RPMI7951 (cell line): ENCODE results near the gene CASR. TPM values are rescaled to one million over a fixed set of nuclear protein-coding genes. Genes with fewer than 3 reads are reported as not detected.

Source experiments
- DNase-seq: peaks from one replicate; pipeline ENCODE4 v3.0.0-alpha.2; 2012; ENCODE audit warnings: low read depth
- total RNA-seq: library from RNA; depleted of rRNA; stranded (reverse); fragments of >200 nt; shearing (Covaris generic); gene quantifications from 2 replicates; pipeline ENCODE4 v1.2.3, GENCODE V29; 2014; rRNA removed

Gene CASR
- total RNA-seq, 1 experiment from 2014 or later: not detected

GRCh38 chr3:122306622-122306953, 123.1 kb downstream of the CASR start:
- no peak for DNase-seq

DNA sequence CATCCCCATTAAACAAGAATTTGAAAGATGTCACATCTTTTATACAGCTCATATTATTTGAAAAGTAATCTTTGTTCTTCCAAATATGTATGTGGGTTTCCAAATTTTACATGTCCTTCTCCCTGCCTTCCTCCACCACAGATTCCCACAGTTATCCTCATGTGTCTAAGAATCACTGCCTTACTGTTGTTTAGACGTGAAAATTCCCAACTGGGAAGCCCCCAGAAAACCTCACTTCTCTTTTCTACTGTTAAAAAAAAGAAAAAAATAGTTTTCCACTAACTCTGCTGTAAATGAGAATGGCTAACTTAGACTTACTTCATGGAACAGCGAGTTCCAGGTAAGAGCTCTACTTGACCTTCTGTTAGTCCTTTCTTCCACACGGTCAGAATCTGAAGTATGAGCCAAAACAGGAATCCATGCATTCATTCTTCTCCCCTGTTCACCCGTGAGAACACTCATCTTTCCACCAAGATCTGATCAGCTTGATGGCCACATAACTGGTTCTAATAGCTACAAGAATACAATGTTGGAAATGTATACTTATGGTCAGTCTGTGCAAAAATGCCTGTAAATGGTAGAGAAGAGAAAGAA, 123.7 kb downstream of the CASR start:
- DNase-seq: no peak

DNA sequence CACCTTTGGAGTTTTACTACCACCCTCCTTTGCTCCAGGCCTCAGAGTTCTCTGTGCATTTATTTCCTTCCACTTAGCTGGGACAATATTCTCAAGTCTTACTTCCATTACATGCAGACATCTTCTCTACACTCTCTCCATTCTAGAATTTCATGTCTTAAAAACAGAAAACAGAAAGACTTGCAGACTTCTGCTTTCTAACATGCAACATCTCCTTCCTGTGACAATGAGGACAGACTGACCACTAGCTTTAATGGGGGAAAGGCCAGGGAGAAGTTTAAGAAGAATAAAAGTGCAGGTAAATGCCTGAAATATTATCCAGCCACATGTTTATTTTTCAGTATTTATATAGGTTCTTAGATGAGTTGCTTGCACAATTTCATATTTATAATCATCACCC, 124.5 kb downstream of the CASR start:
- no peak for DNase-seq

DNA sequence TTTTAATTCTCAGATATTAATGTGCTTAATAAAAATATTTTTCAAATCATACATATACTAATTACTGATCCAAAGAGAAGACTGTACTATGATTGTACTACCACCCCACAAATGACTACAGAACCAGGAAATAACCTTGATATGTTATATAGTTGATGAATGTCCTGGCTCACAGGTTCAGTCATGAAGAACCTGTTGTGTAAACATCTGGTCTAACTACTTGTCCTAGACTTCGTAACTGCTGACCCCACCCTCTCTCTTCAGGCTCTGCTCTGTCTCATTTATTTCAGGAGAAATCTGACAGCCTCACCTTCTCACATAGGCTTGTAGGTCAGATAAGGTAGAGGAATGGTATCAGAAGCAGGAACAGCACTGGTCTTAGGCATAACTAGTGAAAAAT, 126.9 kb downstream of the CASR start:
- DNase-seq: no peak

GRCh38 chr3:122312826-122313225, 129.4 kb downstream of the CASR start:
- DNase-seq: no peak

DNA sequence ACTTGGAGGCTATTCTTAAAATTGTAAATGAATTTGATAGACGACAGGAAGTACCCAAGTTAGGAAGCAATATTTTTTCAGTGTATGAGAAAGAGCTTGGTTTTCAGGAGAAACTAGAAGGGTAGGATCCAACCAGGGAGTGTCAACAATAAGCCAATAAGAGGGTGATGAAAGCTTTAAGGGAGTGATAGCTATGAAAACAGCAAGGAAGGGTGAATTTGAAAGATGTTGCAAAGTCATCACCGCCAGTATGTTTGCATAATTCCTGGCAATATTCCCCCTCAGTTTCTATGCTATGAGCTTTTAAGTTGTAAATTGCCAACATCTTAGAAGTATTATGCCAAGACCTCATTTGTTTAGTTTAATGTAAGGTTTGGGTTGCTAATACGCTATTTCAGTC, 129.8 kb downstream of the CASR start:
- DNase-seq: no peak

DNA sequence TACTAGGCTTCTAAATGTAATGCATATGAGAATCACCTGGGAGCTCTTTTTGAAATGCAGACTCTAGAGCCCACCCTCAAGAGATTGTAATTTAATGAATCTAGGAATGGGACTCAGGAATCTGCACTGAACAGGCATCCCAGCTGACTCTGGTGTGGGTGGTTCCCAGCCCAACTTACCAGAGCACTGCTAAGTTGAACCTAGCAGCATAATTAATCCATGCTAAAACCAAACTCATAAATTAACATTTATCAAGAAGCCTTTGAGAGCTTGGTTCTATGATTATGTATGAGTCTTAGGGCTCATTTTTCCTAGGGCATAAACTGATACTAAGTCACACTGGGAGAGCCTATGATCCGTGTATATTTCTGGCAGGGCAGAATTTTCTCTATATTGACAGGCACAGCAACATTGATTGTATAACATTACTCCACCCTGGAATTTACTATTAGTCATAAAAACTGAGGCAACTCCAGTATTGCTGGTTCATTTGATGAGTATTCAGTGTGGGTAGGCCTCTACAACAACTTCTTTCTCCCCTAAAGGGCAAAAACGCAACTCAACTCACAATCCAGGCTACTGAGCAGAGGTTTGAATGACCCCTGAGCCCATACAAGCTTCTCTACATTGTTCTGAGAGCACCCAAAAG, 130.9 kb downstream of the CASR start:
- DNase-seq: no peak

DNA sequence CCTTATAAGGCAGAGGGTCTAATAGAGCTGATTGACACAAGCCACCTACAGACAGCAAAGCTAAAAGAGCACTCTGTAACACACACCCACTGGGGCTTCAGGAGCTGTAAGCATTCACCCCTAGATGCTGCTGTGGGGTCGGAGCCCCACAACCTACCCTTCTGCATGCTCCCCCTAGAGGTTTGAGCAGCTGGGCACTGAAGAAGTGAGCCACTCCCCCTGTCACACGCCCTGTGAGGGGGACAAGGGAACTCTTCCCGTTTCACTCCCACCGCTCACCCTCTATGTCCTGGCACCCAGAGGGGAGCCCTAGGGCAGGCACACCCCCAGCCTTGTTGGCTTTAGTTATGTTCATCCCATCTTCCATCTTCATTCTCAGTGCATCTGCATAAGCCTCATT, 132.2 kb downstream of the CASR start:
- DNase-seq: no peak

DNA sequence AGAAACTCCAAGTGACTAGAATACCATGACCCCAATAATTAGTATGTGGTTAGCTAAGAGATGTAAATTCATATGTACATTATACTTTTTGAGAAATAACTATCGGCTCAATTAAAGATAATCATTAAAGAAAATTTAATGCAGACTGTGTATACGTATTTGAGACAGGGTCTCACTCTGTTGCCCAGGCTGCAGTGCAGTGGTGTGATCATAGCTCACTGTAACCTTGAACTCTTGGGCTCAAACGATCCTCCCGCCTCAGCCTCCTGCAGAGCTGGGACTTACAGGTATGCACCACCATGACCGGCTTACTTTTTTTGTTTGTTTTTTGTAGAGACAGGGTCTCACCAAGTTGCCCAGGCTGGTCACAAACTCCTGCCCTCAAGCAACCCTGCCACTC, 132.9 kb downstream of the CASR start:
- DNase-seq: no peak

- no peak for DNase-seq
Measured at GRCh38 chr3:122318620-122319019, 135.2 kb downstream of the CASR start.

- no peak for DNase-seq
Measured at GRCh38 chr3:122322095-122323075, 138.9 kb downstream of the CASR start.

DNA sequence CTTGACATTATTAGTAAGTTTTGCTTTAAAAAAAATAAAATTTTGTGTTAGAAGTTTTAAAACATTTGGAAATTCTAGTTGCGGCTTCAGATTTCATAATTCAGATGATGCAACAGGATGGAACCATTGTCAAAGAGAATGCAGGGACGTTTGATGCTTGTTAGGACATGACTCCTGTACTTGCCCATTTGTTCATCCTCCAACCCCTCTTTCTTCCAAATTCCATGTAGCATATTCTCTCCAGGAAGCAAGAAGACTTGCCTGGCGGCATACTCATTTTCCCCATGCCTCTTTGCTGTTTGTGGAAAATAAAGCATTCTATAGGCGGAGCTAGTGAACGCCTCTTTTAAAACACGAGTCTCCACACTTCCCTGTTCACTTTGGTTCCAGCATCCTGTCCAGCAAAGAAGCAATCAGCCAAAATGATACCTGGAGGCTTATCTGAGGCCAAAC, 141.4 kb downstream of the CASR start, which contains the start of gene CSTA:
CSTA (plus strand) TSS at position 378 of the 453 bp plus-strand sequence; CDS start at position 423, 45 bp downstream.
- DNase-seq: no peak

GRCh38 chr3:122325769-122326168, 142.3 kb downstream of the CASR start:
- no peak for DNase-seq

- DNase-seq: no peak
Measured at GRCh38 chr3:122331886-122332285, 148.4 kb downstream of the CASR start.

DNA sequence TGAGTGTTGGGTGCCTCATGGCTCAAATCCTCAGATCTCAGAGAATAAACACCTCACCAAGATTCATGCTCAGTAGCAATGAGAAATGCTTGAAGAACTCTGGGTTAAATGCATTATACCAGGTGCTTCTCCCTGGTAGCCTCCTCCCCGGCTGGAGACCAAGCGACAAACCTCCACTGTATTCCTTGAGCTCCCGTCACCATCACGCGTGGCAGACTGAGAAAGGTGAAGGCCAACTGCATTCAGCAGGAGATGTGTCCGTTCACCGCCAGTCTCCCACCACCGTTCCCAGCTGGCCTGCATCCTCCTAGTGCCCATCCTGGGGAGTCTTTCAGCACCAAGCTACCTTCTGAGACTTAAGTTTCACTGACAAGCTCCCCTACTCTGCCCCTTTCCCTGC, 149.1 kb downstream of the CASR start:
- no peak for DNase-seq

Other genes with a start within 250 kb of the CASR start
- gene ILDR1, start 161.4 kb upstream of the CASR start, total RNA-seq: not detected in 2 replicates
- gene CD86, start 128.3 kb upstream of the CASR start, total RNA-seq: not detected in 2 replicates
- 0.72 and 0.78 TPM in 2 replicates for gene CSTA, start 141.6 kb downstream of the CASR start, total RNA-seq
- 66.8 and 99.6 TPM in 2 replicates for gene MIX23, start 199.6 kb downstream of the CASR start, total RNA-seq
- 72.1 and 87.6 TPM in 2 replicates for gene FAM162A, start 200.5 kb downstream of the CASR start, total RNA-seq
- 6.2 and 9.4 TPM in 2 replicates for gene WDR5B, start 232.4 kb downstream of the CASR start, total RNA-seq